ENCODE data around the gene FCSK.
"Not testable (repeated sequence)": the region's sequence is repeated elsewhere in the genome, so short reads cannot be mapped to it uniquely, and the experiment has no call there.

The FCSK gene

DNA sequence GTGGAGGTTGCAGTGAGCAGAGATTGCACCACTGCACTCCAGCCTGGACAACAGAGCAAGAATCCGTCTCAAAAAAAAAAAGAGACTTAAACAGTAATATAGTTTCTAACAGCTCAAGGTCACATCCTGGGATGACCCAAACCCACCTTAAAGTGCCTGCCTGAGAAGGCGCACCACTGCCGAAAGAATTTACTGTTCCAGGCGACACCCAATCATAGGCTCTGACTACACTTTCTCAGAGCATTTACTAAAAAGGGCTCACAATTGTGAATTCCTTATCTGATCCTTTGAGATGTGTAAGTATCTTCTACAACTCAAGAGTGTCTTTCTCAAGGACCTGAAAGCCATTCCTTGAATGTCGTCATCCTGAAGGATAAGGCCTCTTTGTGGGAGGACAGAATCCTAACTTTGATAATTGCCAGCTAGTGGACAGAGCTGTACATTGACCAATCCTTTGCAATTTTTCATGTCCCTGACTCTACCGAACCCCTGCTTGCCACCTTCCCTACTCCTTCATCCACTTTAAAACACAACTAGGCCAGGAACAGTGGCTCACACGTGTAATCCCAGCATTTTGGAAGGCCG lies 12.9 kb upstream of the FCSK start:
- ChIA-PET POLR2A (no interaction called here), CTCF (interaction anchor here (1.1 to 4.1 kb wide), 2 partner anchors 13 to 23 kb away, joined by 3 to 23 read pairs; partner anchors contain the start of gene FCSK)
- DNase-seq (ENCODE audit: extremely low spot score): no peak
- TF ChIP-seq, protein P1, sequence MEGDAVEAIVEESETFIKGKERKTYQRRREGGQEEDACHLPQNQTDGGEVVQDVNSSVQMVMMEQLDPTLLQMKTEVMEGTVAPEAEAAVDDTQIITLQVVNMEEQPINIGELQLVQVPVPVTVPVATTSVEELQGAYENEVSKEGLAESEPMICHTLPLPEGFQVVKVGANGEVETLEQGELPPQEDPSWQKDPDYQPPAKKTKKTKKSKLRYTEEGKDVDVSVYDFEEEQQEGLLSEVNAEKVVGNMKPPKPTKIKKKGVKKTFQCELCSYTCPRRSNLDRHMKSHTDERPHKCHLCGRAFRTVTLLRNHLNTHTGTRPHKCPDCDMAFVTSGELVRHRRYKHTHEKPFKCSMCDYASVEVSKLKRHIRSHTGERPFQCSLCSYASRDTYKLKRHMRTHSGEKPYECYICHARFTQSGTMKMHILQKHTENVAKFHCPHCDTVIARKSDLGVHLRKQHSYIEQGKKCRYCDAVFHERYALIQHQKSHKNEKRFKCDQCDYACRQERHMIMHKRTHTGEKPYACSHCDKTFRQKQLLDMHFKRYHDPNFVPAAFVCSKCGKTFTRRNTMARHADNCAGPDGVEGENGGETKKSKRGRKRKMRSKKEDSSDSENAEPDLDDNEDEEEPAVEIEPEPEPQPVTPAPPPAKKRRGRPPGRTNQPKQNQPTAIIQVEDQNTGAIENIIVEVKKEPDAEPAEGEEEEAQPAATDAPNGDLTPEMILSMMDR (IDR thresholded peaks at IDR 0.05; ENCODE audit: control extremely low read depth, extremely low read depth, low read depth, missing control alignments): no peak

DNA sequence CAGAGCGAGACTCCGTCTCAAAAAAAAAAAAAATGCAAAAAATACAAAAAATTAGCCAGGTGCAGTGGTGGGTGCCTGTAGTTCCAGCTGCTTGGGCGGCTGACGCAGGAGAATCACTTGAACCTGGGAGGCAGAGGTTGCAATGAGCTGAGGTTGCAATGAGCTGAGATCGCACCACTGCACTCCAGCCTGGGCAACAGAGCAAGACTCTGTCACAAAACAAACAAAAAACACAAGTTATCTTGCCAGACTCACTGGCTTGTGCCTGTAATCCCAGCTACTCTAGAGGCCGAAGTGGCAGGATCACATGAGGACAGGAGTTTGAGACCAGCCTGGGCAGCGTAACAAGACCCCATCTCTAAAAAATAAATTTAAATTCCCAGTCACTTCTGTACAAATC lies 12.1 kb upstream of the FCSK start:
- CTCF ChIA-PET: interaction anchor here (1.1 to 1.7 kb wide), 2 partner anchors 24 to 27 kb away, joined by 3 to 4 read pairs; no protein-coding TSS in a partner anchor
- POLR2A ChIA-PET: no interaction called here
- TF ChIP-seq, protein P1 (IDR thresholded peaks at IDR 0.05; ENCODE audit: control extremely low read depth, extremely low read depth, low read depth, missing control alignments): no peak
- no peak for DNase-seq (ENCODE audit: extremely low spot score)

DNA sequence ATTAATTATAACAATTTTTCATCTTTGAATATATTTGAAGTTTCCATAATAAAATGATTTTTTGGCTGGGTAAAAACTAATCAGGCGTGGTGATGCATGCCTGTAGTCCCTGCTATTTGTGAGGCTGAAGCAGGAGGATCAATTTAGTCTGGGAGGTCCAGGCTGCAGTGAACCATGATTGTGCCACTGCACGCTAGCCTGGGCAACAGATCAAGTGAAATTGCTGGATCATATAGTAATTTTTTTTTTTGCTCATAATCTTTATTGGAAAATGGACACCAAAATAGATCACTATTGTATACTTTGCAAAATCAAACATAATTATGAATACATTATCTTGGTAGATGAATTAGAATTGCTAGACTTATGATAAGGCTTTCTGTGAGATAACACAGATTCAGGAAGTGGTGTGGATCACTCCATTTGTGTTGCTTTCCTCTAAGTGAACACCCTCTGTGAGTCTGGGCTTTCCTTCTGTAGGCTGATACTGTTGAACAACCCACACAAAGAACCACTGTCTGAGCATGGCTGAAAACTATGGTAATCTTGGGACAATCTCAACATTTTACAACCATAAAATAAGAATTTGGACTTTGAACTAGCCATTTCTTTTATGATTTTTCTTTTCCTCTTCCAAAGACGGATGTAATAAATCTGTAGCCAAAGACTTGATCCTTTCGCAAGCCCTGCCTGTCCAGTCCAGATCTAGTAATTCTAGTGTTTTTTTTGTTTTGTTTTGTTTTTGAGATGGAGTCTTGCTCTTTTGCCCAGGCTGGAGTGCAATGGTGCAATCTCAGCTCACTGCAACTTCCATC lies 9.9 kb upstream of the FCSK start:
- TF ChIP-seq, protein P1 (IDR thresholded peaks at IDR 0.05; ENCODE audit: control extremely low read depth, extremely low read depth, low read depth, missing control alignments): no peak
- POLR2A ChIA-PET: no interaction called here
- CTCF ChIA-PET: interaction anchor here (1.4 kb wide), 1 partner anchor 11 kb away, joined by 3 read pairs; no protein-coding TSS in a partner anchor
- no peak for DNase-seq (ENCODE audit: extremely low spot score)

DNA sequence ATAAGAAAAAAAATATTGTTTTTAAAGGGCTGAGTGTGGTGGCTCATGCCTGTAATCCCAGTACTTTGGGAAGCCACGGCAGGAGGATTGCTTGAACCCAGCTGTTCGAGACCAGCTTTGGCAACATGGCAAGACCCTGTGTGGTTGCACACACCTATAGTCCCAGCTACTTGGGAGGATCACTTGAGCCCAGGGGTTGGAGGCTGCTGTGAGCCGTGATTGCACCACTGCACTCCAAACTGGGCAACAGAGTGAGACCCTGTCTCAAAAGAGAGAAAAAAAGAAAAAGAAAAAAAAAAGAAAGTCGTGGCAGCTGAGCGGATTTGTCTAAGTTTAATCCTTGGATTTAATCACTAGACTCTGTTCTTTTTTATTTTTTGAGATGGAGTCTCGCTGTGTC lies 6.3 kb upstream of the FCSK start:
- ChIA-PET CTCF (interaction anchor here (1.3 kb wide), 1 partner anchor 13 kb away, joined by 3 read pairs; no protein-coding TSS in a partner anchor), POLR2A (no interaction called here)
- DNase-seq (ENCODE audit: extremely low spot score): no peak
- TF ChIP-seq, protein P1 (IDR thresholded peaks at IDR 0.05; ENCODE audit: control extremely low read depth, extremely low read depth, low read depth, missing control alignments): no peak

DNA sequence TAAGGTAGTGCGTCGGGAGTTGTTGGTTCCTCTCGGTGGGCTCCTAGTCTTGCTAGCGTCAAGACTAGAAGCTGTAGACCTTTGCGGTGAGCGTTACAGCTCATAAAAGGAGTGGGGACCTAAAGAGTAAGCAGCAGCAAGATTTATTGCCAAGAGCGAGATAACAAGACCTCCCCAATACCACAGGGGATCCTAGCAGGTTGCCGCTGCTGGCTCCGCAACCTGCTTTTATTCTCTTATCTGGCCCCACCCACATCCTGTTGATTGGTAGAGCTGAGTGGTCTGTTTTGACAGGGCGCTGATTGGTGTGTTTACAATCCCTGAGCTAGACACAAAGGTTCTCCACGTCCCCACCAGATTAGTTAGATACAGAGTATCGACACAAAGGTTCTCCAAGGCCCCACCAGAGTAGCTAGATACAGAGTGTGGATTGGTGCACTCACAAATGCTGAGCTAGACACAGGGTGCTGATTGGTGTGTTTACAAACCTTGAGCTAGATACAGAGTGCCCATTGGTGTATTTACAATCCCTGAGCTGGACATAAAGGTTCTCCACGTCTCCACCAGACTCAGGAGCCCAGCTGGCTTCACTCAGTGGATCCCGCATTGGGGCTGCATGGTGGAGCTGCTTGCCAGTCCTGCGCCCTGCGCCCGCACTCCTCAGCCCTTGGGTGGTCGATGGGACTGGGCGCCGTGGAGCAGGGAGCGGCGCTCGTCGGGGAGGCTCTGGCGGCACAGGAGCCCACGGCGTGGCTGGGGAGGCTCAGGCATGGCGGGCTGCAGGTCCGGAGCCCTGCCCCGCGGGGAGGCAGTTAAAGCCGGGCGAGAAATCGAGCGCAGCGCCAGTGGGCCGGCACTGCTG lies 4.0 kb upstream of the FCSK start:
- CTCF ChIA-PET: interaction anchor here (1.0 to 1.4 kb wide), 2 partner anchors 13 to 28 kb away, joined by 3 to 4 read pairs; no protein-coding TSS in a partner anchor
- DNase-seq (ENCODE audit: extremely low spot score); POLR2A ChIA-PET: not testable (repeated sequence)

DNA sequence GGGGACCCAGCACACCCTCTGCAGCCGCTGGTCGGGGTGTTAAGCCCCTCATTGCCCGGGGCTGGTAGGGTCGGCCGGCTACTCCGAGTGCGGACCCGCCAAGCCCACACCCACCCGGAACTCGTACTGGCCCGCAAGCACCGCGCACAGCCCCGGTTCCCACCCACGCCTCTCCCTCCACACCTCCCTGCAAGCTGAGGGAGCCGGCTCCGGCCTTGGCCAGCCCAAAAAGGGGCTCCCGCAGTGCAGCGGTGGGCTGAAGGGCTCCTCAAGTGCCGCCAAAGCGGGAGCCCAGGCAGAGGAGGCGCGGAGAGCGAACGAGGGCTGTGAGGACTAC lies 3.4 kb upstream of the FCSK start:
- not testable (repeated sequence) for DNase-seq (ENCODE audit: extremely low spot score)
- CTCF ChIA-PET: interaction anchor here (1.4 kb wide), 1 partner anchor 12 kb away, joined by 4 read pairs; no protein-coding TSS in a partner anchor

DNA sequence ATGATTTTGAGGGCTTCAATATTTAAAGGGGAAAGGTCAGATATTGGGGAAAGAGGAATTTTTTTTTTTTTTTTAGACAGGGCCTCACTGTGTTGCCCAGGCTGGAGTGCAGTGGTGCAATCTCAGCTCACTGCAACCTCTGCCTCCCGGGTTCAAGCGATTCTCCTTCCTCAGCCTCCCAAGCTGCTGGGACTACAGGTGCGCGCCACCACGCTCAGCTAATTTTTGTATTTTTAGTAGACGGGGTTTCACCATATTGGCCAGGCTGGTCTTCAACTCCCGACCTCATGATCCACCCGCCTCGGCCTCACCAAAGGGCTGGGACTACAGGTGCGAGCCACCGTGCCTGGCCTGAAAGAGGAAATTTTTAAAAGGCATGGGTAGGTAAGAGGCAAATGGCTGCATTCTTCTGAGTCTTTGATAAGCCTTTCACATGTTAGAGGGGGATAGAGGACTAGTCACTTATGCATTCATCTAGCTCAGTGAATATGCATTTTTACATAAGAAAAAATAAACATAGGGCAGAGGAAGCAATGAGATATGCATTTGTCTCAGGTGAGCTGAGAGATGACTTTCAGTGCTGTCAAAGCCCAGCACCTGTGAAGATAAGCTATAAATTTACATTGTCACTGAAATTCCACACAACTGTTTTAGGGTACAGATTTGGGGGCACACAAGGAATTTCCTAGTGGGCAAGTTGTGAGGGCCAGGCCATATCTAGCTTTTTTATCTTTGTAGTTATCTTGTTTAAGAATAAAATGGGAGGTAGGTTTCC lies 1.1 kb upstream of the FCSK start:
- TF ChIP-seq, protein P1 (IDR thresholded peaks at IDR 0.05; ENCODE audit: control extremely low read depth, extremely low read depth, low read depth, missing control alignments): no peak
- ChIA-PET POLR2A (interaction anchor here (0.6 to 1.1 kb wide), 5 partner anchors 13 to 547 kb away, joined by 3 to 15 read pairs (median 3); no protein-coding TSS in a partner anchor), CTCF (interaction anchor here (0.8 to 4.5 kb wide), 11 partner anchors 14 to 84 kb away, joined by 3 to 23 read pairs (median 4); partner anchors contain the start of gene ST3GAL2)

More for the DNA sequence above, 3.4 kb upstream of the FCSK start:
- POLR2A ChIA-PET: not testable (repeated sequence)

More for the DNA sequence above, 1.1 kb upstream of the FCSK start:
- no peak for DNase-seq (ENCODE audit: extremely low spot score)
